HG02870 (cell line): ENCODE results near the gene SATL1.
A peak's percentile ranks its signal among the peaks of the same experiment; 100 is the strongest.
"Not testable (repeated sequence)": the region's sequence is repeated elsewhere in the genome, so short reads cannot be mapped to it uniquely, and the experiment has no call there.

Experiments used
- ATAC-seq: cut with Tn5 transposase; IDR thresholded peaks from one replicate; pipeline ENCODE4 v1.9.1; 2021; ENCODE audit warnings: mild to moderate bottlenecking, moderate library complexity; ENCODE audit not compliant: unreplicated experiment

Gene SATL1

DNA sequence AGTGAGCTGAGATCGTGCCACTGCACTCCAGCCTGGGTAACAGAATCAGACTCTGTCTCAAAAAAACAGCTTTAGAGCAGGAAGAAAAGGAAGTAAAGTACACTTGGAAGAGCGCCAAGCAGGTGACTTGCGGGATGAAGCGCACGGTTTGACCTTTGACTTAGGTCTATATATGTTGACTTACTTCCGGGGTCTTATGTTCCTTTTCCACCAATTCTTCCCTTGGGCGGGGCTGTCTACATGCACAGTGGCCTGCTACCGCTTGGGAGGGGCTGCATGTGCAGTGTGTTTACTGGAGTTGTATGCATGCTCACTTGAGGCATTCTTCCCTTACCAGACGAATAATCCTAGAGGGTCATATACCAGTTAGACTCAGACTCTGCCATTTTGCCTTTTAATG lies 131.3 kb downstream of the SATL1 start:
- no peak for ATAC-seq

DNA sequence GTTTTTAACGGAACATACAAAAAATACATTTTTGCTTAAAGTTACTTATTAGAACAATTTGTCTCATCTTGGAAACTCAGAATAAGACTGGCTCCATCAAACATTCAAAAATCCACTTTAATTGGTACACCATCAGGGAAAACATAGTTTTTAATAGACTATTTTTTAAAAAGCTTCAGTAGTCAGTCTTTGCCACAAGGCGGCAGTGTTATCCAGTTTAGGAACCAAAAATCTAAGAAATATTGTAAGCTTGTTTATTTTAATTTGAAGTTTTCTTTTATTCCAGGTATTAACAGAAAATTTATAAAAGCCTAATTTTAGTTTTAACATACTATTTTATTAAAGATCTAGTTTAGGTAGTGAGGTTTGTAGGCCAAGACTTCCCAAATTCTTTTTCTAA lies 132.2 kb downstream of the SATL1 start:
- no peak for ATAC-seq

DNA sequence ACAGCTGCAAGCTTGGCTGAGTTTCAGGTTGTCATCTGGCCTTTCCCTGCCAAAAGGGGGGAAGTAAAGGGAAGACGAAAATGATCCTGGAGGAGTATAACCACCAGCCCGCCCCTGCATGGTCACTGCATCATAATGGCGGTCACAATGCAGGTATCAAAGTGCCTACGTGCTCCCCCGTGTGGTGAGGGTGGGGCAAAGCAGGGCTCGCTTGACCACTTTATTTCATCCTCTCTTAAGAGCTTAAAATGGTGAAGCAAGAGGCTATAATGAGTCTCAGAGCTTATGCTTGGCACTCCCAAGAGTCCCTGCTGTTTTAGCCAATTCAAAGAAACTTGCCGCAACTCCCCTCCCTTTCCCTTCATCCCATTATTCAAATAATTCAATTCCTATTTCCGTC lies 134.3 kb downstream of the SATL1 start:
- no peak for ATAC-seq

DNA sequence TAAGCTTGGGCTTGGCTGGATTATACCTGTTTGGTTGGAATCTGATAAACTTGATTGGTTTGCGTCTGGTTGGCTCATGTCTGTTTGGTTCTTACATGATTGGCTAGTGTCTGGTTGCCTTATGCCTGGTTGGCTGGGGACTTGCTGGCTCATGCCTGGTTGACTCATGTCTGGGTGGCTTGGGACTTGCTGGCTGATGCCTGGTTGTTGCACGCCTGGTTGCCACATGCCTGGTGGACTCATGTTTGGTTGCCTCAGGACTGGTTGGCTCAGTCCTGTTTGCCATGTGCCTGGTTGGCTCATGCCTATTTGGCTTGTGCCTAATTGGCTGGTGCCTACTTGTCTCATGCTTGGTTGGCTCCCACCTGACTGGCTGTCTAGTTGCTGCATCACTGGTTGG lies 135.4 kb downstream of the SATL1 start:
- no peak for ATAC-seq

DNA sequence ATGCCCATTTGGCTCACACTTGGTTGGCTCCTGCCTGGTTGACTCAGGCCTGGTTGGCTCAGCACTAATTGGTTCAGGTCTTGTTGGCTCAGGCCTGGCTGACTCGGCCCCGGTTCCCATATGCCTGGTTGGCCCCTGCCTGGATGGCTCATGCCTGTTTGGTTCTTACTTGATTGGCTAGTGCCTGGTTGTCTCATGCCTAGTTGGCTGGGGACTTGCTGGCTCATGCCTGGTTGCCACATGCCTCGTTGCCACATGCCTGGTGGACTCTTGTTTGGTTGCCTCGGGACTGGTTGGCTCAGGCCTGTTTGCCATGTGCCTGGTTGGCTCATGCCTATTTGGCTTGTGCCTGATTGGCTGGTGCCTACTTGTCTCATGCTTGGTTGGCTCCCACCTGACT lies 136.2 kb downstream of the SATL1 start:
- ATAC-seq: no peak

DNA sequence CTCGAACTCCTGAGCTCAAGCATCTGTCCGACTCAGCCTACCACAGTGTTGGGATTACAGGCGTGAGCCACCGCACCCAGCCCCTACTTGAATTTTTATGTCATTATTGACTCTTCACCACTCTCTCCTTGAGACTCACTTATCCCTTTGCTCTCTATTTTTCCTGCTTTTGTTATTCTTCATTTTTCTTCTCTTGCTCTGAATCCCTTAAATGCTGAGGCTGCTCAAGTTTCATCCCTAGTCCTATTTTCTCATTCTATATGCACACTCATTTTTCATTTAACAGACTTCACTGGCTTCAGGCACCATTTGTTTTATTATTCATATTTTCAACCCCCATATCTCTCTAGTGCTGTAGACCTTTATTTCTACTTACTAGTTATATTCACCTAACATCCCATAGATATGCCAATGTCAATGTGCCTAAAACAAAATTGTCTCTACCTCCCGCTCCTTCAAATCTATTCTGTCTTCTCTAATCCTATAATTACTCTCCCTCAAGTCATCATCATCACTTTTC lies 154.2 kb downstream of the SATL1 start:
- ATAC-seq: no peak

GRCh38 chrX:85084770-85085393 lies 158.7 kb downstream of the SATL1 start:
- peak; percentile 91 for ATAC-seq

DNA sequence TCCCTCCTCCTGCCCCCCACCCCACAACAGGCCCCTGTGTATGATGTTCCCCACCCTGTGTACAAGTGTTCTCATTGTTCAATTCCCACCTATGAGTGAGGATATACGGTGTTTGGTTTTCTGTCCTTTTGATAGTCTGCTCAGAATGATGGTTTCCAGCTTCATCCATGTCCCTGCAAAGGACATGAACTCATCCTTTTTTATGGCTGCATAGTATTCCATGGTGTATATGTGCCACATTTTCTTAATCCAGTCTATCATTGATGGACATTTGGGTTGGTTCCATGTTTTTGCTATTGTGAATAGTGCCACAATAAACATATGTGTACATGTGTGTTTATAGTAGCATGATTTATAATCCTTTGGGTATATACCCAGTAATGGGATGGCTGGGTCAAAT lies 166.3 kb downstream of the SATL1 start:
- ATAC-seq: not testable (repeated sequence)

- ATAC-seq: peak; percentile 90
These were observed 177.9 kb downstream of the SATL1 start for GRCh38 chrX:85065512-85066198.

DNA sequence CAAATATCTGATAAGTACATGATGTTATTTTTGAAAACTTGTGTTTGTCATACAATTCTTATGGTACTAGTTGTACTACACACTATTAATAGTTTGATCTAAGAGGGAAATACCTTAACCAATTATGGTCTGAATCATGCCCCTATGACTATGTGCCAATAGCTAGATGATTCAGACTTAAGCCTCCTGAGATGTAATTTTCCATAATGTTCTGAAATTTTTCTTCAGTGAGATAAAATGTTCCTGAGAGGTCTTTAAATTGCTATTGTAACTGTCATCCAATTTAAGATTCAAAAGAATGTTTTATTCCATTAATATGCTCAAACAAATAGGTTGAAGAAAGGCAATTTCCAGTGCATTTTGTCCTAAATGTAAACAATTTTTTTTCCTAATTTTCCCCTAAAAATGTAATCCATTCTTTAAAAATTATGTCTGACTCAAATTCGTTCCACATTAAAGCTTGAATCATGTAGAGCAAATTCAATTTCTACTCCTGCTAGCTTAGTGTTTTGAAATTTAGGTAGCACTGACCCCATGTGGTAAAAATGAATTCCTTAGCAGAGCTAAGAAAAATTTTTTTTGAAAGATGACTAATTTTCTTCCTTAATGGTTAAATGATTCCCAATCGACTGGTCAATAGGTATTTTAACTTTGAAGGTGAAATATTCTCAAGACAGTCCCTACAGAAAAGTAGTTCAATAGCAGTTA lies 190.8 kb downstream of the SATL1 start:
- ATAC-seq: no peak

GRCh38 chrX:85052205-85052604 lies 191.4 kb downstream of the SATL1 start:
- ATAC-seq: no peak

GRCh38 chrX:85051627-85052026 lies 192.0 kb downstream of the SATL1 start:
- ATAC-seq: no peak
